B cell (primary cell): ENCODE results near the gene LYSMD1.

ENCODE experiments used
- EZH2 ChIP-seq: IDR thresholded peaks from 2 replicates; pipeline ENCODE4 v1.6.1; 2012; ENCODE audit warnings: borderline replicate concordance, low read depth, mild to moderate bottlenecking, moderate library complexity, low read length; ENCODE audit not compliant: insufficient read depth, poor library complexity, severe bottlenecking
- TF ChIP-seq, protein P1 (sequence below): fragments of 200-600 bp; IDR thresholded peaks from one replicate; pipeline ENCODE4 v1.8.0; 2022; ENCODE audit warnings: antibody characterized with exemption, mild to moderate bottlenecking

DNA sequence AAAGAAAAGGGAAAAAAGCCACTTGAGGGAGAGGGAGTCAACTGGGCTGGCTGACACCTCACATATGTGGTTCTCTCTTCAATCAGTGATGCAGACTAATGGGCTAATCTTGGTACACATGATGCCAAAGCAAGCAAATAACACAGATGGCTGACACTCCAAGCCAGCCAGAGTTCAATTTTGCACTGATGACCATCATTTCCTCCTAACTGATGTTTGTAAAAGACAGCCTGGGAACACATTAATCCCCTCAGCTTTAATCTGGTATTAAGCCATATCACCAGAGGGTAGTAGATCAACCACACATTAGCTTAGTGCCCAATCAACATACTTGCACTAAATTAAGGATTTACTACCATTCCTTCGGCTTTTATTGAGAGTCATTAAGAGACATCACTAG, 21.5 kb upstream of the LYSMD1 start:
- TF ChIP-seq EZH2 = no peak
- TF ChIP-seq, protein P1, sequence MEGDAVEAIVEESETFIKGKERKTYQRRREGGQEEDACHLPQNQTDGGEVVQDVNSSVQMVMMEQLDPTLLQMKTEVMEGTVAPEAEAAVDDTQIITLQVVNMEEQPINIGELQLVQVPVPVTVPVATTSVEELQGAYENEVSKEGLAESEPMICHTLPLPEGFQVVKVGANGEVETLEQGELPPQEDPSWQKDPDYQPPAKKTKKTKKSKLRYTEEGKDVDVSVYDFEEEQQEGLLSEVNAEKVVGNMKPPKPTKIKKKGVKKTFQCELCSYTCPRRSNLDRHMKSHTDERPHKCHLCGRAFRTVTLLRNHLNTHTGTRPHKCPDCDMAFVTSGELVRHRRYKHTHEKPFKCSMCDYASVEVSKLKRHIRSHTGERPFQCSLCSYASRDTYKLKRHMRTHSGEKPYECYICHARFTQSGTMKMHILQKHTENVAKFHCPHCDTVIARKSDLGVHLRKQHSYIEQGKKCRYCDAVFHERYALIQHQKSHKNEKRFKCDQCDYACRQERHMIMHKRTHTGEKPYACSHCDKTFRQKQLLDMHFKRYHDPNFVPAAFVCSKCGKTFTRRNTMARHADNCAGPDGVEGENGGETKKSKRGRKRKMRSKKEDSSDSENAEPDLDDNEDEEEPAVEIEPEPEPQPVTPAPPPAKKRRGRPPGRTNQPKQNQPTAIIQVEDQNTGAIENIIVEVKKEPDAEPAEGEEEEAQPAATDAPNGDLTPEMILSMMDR = no peak
